B cell (primary cell): Measurements from ENCODE around the gene PIK3CA. TPM values are rescaled to one million over a fixed set of nuclear protein-coding genes. Genes with fewer than 3 reads are reported as not detected.

Source experiments
- ATAC-seq: fragments of 200-7000 bp; cut with Tn5 transposase; one replicate; pipeline ENCODE4 v1.10.0; 2021; ENCODE audit warnings: low read depth, mild to moderate bottlenecking, moderate number of reproducible peaks, moderate library complexity
- CTCF ChIA-PET: fragments of 350-600 bp; sonication (Branson Sonifier 250); formaldehyde crosslinking; loops from one replicate; lab custom pipeline; 2021; ENCODE audit warnings: antibody characterized with exemption, inconsistent platforms; lab: Charles Lee
- POLR2A ChIA-PET: fragments of 350-600 bp; sonication (Branson Sonifier 250); formaldehyde crosslinking; loops from one replicate; lab custom pipeline; 2021; ENCODE audit warnings: antibody characterized with exemption; lab: Charles Lee
- DNase-seq: peaks from one replicate; pipeline ENCODE4 v3.0.0; 2013
- H2AFZ ChIP-seq: 2 replicates; pipeline ENCODE4 v1.6.1; 2012; ENCODE audit warnings: mild to moderate bottlenecking, low read depth, low read length; ENCODE audit not compliant: insufficient read depth, poor library complexity, severe bottlenecking
- H3K27ac ChIP-seq, 2 donors: 1 replicate in 1 of 2; 2 replicates in 1 of 2; pipeline ENCODE4 v1.5.1; 2012 to 2013; ENCODE audit warnings: low read length in 2 of 2, mild to moderate bottlenecking in 2 of 2, moderate library complexity in 1 of 2
- H3K27me3 ChIP-seq, 4 experiments: fragments of 200-600 bp in 1 of 4; sonication (generic) in 1 of 4; replicated peaks in 1 of 4; 1 replicate in 2 of 4; 2 replicates in 2 of 4; pipeline versions ENCODE4 v1.6.1 to v1.7.0; 2013 to 2016; ENCODE audit warnings: low read length in 3 of 4, mild to moderate bottlenecking in 2 of 4, mixed read lengths in 1 of 4, moderate library complexity in 1 of 4; ENCODE audit not compliant: insufficient read depth in 4 of 4, control insufficient read depth in 3 of 4; ENCODE audit errors: control extremely low read depth in 1 of 4
- H3K36me3 ChIP-seq, 2 experiments: replicated peaks in 1 of 2; 1 replicate in 1 of 2; 2 replicates in 1 of 2; pipeline versions ENCODE4 v1.6.1 to v1.7.1; 2013; ENCODE audit warnings: low read length in 1 of 2; ENCODE audit not compliant: insufficient read depth in 2 of 2, control insufficient read depth in 1 of 2; ENCODE audit errors: control extremely low read depth in 1 of 2, extremely low read depth in 1 of 2
- H3K4me1 ChIP-seq, 2 donors: fragments of 200-600 bp in 1 of 2; sonication (generic) in 1 of 2; 1 replicate in 1 of 2; 2 replicates in 1 of 2; pipeline versions ENCODE4 v1.5.1 to v1.6.1; 2013 to 2017; ENCODE audit warnings: low read length in 2 of 2; ENCODE audit not compliant: control insufficient read depth in 2 of 2, insufficient read depth in 2 of 2
- H3K4me2 ChIP-seq: replicated peaks from 2 replicates; pipeline ENCODE3; 2012; ENCODE audit warnings: mild to moderate bottlenecking, low read depth, low read length; ENCODE audit not compliant: poor library complexity, severe bottlenecking
- H3K4me3 ChIP-seq, 5 experiments: fragments of 200-600 bp in 1 of 5; sonication (generic) in 1 of 5; 1 replicate in 3 of 5; 2 replicates in 2 of 5; pipeline versions ENCODE4 v1.5.1 to v1.7.0; 2011 to 2016; ENCODE audit warnings: low read length in 4 of 5, mild to moderate bottlenecking in 4 of 5, low read depth in 2 of 5, control low read depth in 1 of 5, moderate library complexity in 1 of 5; ENCODE audit not compliant: insufficient read depth in 1 of 5; ENCODE audit errors: control extremely low read depth in 1 of 5, extremely low read depth in 1 of 5
- H3K79me2 ChIP-seq: fragments of 200-600 bp; sonication (generic); one replicate; pipeline ENCODE4 v1.6.0; 2016; ENCODE audit warnings: low read length; ENCODE audit not compliant: control insufficient read depth, insufficient read depth
- H3K9ac ChIP-seq: fragments of 200-600 bp; sonication (generic); 2 replicates; pipeline ENCODE4 v1.6.1; 2017; ENCODE audit warnings: mild to moderate bottlenecking, low read length, moderate library complexity
- H3K9me3 ChIP-seq, 3 donors: one replicate each; pipeline versions ENCODE4 v1.6.1 to v1.7.1; 2013; ENCODE audit warnings: low read length in 2 of 3; ENCODE audit not compliant: control insufficient read depth in 2 of 3, insufficient read depth in 1 of 3; ENCODE audit errors: control extremely low read depth in 1 of 3
- H4K20me1 ChIP-seq: 2 replicates; pipeline ENCODE4 v1.6.0; 2012; ENCODE audit warnings: mild to moderate bottlenecking, low read length; ENCODE audit not compliant: insufficient read depth, control insufficient read depth, poor library complexity, severe bottlenecking
- H3K27ac Mint-ChIP-seq: one replicate; pipeline ENCODE4 v1.8.0; 2021; ENCODE audit warnings: mixed read lengths
- H3K27me3 Mint-ChIP-seq: one replicate; pipeline ENCODE4 v1.8.0; 2021; ENCODE audit warnings: mixed read lengths
- H3K4me1 Mint-ChIP-seq: one replicate; pipeline ENCODE4 v1.8.0; 2021; ENCODE audit warnings: mixed read lengths
- H3K4me3 Mint-ChIP-seq: one replicate; pipeline ENCODE4 v1.8.0; 2021; ENCODE audit warnings: mixed read lengths
- H3K9me3 Mint-ChIP-seq: one replicate; pipeline ENCODE4 v1.8.0; 2022; ENCODE audit warnings: mixed read lengths; ENCODE audit not compliant: insufficient read depth
- EZH2 ChIP-seq: IDR thresholded peaks from 2 replicates; pipeline ENCODE4 v1.6.1; 2012; ENCODE audit warnings: borderline replicate concordance, low read depth, mild to moderate bottlenecking, moderate library complexity, low read length; ENCODE audit not compliant: insufficient read depth, poor library complexity, severe bottlenecking
- WGBS: methylation state at CpG from one replicate; pipeline ENCODE4 v1.1.5; 2013; ENCODE audit warnings: missing lambda C conversion rate; ENCODE audit not compliant: insufficient coverage; 5-methylcytosine and 5-hydroxymethylcytosine counted together
- intact Hi-C: fragments of 100-400 bp; cut with micrococcal nuclease; formaldehyde crosslinking; loops from one replicate; pipeline ENCODE4 v1.10.0; 2022
- polyA plus RNA-seq: library from polyadenylated mRNA; depleted of rRNA; stranded (reverse); fragments of >200 nt; gene quantifications from 2 replicates; pipeline ENCODE4 v1.2.3, GENCODE V29; 2012
- total RNA-seq, 2 donors: library from RNA; stranded (reverse); fragments of 120-200 nt in 1 of 2; gene quantifications; 1 replicate in 1 of 2; 2 replicates in 1 of 2; pipeline versions ENCODE4 v1.2.3 to v1.2.4, GENCODE V29; 2013 to 2022
- TF ChIP-seq, protein P1 (sequence below): fragments of 200-600 bp; IDR thresholded peaks from one replicate; pipeline ENCODE4 v1.8.0; 2022; ENCODE audit warnings: antibody characterized with exemption, mild to moderate bottlenecking

PIK3CA gene
- total and polyA plus RNA-seq, 2 donors (not counting 1 experiment from before 2014, with no cell fraction given): 6.4 to 61.8 TPM

DNA sequence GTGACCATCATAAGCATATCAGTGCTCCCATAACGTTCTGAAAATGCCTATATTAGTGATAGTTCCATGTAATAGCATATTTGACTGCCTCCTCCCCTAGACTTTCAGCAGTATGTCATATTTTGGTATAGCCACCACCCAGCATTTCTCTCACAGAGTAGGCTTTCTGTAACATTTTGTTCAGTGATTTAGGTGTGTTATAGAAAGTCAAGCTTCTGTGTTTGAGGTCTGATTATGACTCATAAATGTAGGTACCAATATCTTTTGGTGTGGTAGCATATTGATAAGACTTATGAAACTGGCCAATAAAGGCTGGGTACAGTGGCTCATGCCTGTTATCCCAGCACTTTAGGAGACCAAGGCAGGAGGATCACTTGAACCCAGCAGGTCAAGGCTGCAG is 42.3 kb upstream of the PIK3CA start:
- TF ChIP-seq, protein P1, sequence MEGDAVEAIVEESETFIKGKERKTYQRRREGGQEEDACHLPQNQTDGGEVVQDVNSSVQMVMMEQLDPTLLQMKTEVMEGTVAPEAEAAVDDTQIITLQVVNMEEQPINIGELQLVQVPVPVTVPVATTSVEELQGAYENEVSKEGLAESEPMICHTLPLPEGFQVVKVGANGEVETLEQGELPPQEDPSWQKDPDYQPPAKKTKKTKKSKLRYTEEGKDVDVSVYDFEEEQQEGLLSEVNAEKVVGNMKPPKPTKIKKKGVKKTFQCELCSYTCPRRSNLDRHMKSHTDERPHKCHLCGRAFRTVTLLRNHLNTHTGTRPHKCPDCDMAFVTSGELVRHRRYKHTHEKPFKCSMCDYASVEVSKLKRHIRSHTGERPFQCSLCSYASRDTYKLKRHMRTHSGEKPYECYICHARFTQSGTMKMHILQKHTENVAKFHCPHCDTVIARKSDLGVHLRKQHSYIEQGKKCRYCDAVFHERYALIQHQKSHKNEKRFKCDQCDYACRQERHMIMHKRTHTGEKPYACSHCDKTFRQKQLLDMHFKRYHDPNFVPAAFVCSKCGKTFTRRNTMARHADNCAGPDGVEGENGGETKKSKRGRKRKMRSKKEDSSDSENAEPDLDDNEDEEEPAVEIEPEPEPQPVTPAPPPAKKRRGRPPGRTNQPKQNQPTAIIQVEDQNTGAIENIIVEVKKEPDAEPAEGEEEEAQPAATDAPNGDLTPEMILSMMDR: no peak
- no peak for TF ChIP-seq EZH2
- no peaks in the 10 kb centered on the region for H4K20me1 ChIP-seq
- H3K4me1 ChIP-seq: no peaks in the 10 kb centered on the region
- no peak overlapping the region for H2AFZ ChIP-seq
- Mint-ChIP-seq H3K27ac (no peak overlapping the region), H3K4me3 (no peak overlapping the region), H3K27me3 (peaks cover 10% of the 10 kb centered on the region), H3K4me1 (no peaks in the 10 kb centered on the region), H3K9me3 (no peaks in the 10 kb centered on the region)
- H3K9me3 ChIP-seq: peaks cover 0 to 3% (median 0%) of the 10 kb centered on the region in 3 donors
- CTCF ChIA-PET: interaction anchor here (0.6 to 8.0 kb wide), 16 partner anchors 9 to 259 kb away, joined by 3 to 88 read pairs (median 4); partner anchors contain the start of gene PIK3CA
- no CpG with 5 or more reads among the region's 1 CpG for WGBS
- no peak overlapping the region for H3K27ac ChIP-seq
- no peak overlapping the region for H3K4me3 ChIP-seq
- H3K36me3 ChIP-seq: no peaks in the 10 kb centered on the region
- DNase-seq (no peak), ATAC-seq (no peak)
- H3K27me3 ChIP-seq: no peaks in the 10 kb centered on the region
- H3K4me2 ChIP-seq: no peak overlapping the region
- intact Hi-C loops: loop anchor here (1.0 to 10.0 kb wide), 4 partner anchors 41 to 449 kb away; no protein-coding TSS in a partner anchor
- POLR2A ChIA-PET: no interaction called here
- no peaks in the 10 kb centered on the region for H3K79me2 ChIP-seq
- no peak overlapping the region for H3K9ac ChIP-seq

DNA sequence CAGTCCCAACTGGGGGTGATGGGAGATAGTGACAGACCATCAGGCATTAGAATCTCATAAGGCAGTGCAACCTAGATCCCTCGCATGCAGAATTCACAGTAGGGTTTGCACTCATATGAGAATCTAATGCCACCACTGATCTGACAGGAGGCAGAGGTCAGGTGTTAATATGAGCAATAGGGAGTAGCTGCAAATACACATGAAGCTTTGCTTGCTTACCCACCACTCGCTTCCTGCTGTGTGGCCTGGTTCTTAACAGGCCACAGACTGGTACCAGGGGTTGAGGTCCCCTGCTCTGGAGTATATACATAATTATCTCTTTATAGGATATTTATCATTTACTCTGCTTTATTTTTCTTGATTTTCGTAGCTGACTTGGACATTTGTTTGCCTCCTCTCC is 40.5 kb upstream of the PIK3CA start:
- H3K27ac Mint-ChIP-seq: no peak overlapping the region
- TF ChIP-seq EZH2: no peak
- TF ChIP-seq, protein P1: no peak

More for the DNA sequence above, 40.5 kb upstream of the PIK3CA start:
- Histone ChIP-seq H3K4me3 (no peak overlapping the region), H3K79me2 (no peaks in the 10 kb centered on the region), H3K36me3 (no peaks in the 10 kb centered on the region), H3K27ac (no peak overlapping the region), H3K4me1 (no peaks in the 10 kb centered on the region), H2AFZ (no peak overlapping the region), H4K20me1 (no peaks in the 10 kb centered on the region), H3K9me3 (peaks cover 0 to 3% (median 3%) of the 10 kb centered on the region in 3 donors), H3K4me2 (no peak overlapping the region), H3K9ac (no peak overlapping the region), H3K27me3 (no peaks in the 10 kb centered on the region)
- Mint-ChIP-seq H3K9me3 (no peaks in the 10 kb centered on the region), H3K4me1 (no peaks in the 10 kb centered on the region), H3K27me3 (peaks cover 18% of the 10 kb centered on the region), H3K4me3 (no peak overlapping the region)
- no peak for DNase-seq
- intact Hi-C loops: loop anchor here (10.0 kb wide), 1 partner anchor 447 kb away; no protein-coding TSS in a partner anchor
- POLR2A ChIA-PET: no interaction called here
- WGBS: 83% methylated on average over 1 of the region's 3 CpGs
- ATAC-seq: no peak
- CTCF ChIA-PET: interaction anchor here (0.9 to 8.0 kb wide), 8 partner anchors 11 to 213 kb away, joined by 3 to 88 read pairs (median 4); no protein-coding TSS in a partner anchor
